Glutamatergic neuron (in vitro differentiated cells): Measurements from ENCODE around the gene SNORC. TPM values are rescaled to one million over a fixed set of nuclear protein-coding genes. Genes with fewer than 3 reads are reported as not detected.

ENCODE experiments used
- DNase-seq: peaks from one replicate; pipeline ENCODE4 v3.0.0; 2022
- H3K27ac Mint-ChIP-seq: one replicate; pipeline ENCODE4 v1.8.0; 2020; ENCODE audit warnings: mild to moderate bottlenecking, mixed read lengths, inconsistent platforms; ENCODE audit not compliant: unreplicated experiment
- H3K27me3 Mint-ChIP-seq: one replicate; pipeline ENCODE4 v1.8.0; 2020; ENCODE audit warnings: mild to moderate bottlenecking, moderate library complexity, mixed read lengths, inconsistent platforms; ENCODE audit not compliant: unreplicated experiment
- H3K36me3 Mint-ChIP-seq: one replicate; pipeline ENCODE4 v1.8.0; 2020; ENCODE audit warnings: mild to moderate bottlenecking, mixed read lengths, inconsistent platforms; ENCODE audit not compliant: unreplicated experiment
- H3K4me1 Mint-ChIP-seq: one replicate; pipeline ENCODE4 v1.8.0; 2020; ENCODE audit warnings: mild to moderate bottlenecking, low read depth, mixed read lengths, inconsistent platforms; ENCODE audit not compliant: unreplicated experiment
- H3K4me3 Mint-ChIP-seq: one replicate; pipeline ENCODE4 v1.8.0; 2020; ENCODE audit warnings: mild to moderate bottlenecking, mixed read lengths, inconsistent platforms; ENCODE audit not compliant: unreplicated experiment
- H3K9me3 Mint-ChIP-seq: one replicate; pipeline ENCODE4 v1.8.0; 2020; ENCODE audit warnings: mild to moderate bottlenecking, moderate library complexity, mixed read lengths, inconsistent platforms; ENCODE audit not compliant: unreplicated experiment
- CTCF ChIP-seq: fragments of 200-600 bp; sonication (generic); IDR thresholded peaks from one replicate; pipeline ENCODE4 v1.5.0; 2021; ENCODE audit not compliant: partially characterized antibody, unreplicated experiment
- total RNA-seq: library from RNA; stranded (reverse); fragmentation: NEBNext Ultra II Directional; extraction: Animal tissue kit (Norgen Biotek cat#: 25700); gene quantifications from one replicate; pipeline ENCODE4 v1.2.1, GENCODE V29; 2021; ENCODE audit not compliant: unreplicated experiment

SNORC gene
- total RNA-seq, 1 donor from 2014 or later: 2.4 TPM

GRCh38 chr2:232897598-232898408 is 27.7 kb downstream of the SNORC start:
- H3K27ac Mint-ChIP-seq: no peak overlapping the region
- H3K9me3 Mint-ChIP-seq: no peaks in the 10 kb centered on the region
- no peaks in the 10 kb centered on the region for H3K36me3 Mint-ChIP-seq
- no peak for TF ChIP-seq CTCF
- H3K4me3 Mint-ChIP-seq: no peak overlapping the region
- peaks cover 1% of the 10 kb centered on the region for H3K27me3 Mint-ChIP-seq
- DNase-seq: no peak
- no peaks in the 10 kb centered on the region for H3K4me1 Mint-ChIP-seq

- no peak for TF ChIP-seq CTCF
Measured at GRCh38 chr2:232898592-232899543, 28.8 kb downstream of the SNORC start.

GRCh38 chr2:232900811-232901735 is 31.0 kb downstream of the SNORC start:
- peak overlapping the region; percentile 36 for H3K27ac Mint-ChIP-seq
- H3K4me3 Mint-ChIP-seq: no peak overlapping the region
- no peaks in the 10 kb centered on the region for H3K9me3 Mint-ChIP-seq
- H3K27me3 Mint-ChIP-seq: peaks cover 1% of the 10 kb centered on the region
- DNase-seq: no peak
- TF ChIP-seq CTCF: no peak
- H3K4me1 Mint-ChIP-seq: no peaks in the 10 kb centered on the region
- no peaks in the 10 kb centered on the region for H3K36me3 Mint-ChIP-seq

More at GRCh38 chr2:232898592-232899543, 28.8 kb downstream of the SNORC start:
- H3K27me3 Mint-ChIP-seq: peaks cover 1% of the 10 kb centered on the region
- no peak overlapping the region for H3K27ac Mint-ChIP-seq
- H3K4me3 Mint-ChIP-seq: no peak overlapping the region
- no peaks in the 10 kb centered on the region for H3K4me1 Mint-ChIP-seq
- H3K36me3 Mint-ChIP-seq: no peaks in the 10 kb centered on the region
- DNase-seq: no peak
- H3K9me3 Mint-ChIP-seq: no peaks in the 10 kb centered on the region

GRCh38 chr2:232901736-232902578 is 31.9 kb downstream of the SNORC start:
- no peak overlapping the region for H3K27ac Mint-ChIP-seq
- H3K27me3 Mint-ChIP-seq: peaks cover 1% of the 10 kb centered on the region
- no peaks in the 10 kb centered on the region for H3K4me1 Mint-ChIP-seq
- no peaks in the 10 kb centered on the region for H3K9me3 Mint-ChIP-seq
- no peak overlapping the region for H3K4me3 Mint-ChIP-seq
- no peak for TF ChIP-seq CTCF
- no peaks in the 10 kb centered on the region for H3K36me3 Mint-ChIP-seq
- DNase-seq: no peak
